GM18873 (cell line): ENCODE measurements around the gene VSIR.

Experiments
- ATAC-seq: cut with Tn5 transposase; IDR thresholded peaks from one replicate; pipeline ENCODE4 v1.9.1; 2021; ENCODE audit warnings: mild to moderate bottlenecking, moderate library complexity, moderate number of reproducible peaks; ENCODE audit not compliant: unreplicated experiment, low FRiP score

Gene VSIR

DNA sequence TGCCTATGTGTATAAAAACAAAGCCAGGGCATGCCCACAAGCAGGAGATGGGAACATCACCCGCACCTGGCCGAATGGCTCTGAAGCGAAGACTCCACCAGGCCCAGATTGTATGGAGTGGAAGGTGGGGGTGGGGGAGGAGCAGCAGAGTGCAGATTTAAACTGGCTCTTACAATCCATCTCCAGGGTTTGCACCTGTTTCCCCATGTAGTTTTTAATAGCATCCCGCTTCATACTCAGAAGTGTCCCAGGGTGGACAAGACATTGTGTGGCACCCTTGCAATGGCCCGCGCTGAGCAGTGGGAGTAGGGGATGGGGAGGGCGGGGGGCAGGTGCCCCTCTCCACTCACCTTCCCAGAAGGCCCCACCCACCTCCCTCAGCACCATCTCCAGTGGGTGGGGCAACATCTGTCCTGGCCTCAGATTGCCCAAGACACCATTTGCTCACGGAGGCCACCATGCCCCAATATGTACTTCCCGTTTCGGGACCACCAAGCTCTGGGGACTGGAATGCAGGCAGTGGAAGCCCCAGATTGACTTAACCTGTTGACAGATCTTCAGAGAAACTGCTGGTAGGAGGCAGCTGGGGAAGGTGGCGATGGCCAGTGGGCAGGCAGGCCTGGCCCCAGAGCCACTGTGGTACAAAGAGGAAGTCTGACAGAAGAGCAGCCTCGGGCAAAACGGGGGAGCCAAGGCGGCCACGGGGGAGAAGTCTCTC is 23.0 kb downstream of the VSIR start:
- no peak for ATAC-seq

DNA sequence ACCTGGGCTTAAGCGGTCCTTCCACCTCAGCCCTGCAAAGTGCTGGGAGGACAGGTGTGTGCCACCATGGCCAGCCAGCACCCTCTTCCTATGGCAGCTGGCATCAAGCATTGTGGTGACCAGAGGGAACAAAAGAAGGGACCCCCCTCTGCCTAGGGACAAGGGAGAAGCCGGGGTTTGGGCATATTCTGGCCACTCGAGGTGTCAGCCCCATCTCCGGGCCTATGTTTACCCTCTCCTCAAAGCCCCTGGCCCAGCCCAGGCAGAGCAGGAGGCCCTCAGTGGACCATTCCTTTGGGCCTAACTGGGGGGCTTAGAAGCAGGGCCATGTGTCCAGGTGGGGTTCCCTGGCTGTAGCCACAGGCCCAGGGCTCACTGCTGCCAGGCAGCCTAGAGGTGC is 23.9 kb downstream of the VSIR start:
- no peak for ATAC-seq

GRCh38 chr10:71748671-71749191 is 24.6 kb downstream of the VSIR start:
- ATAC-seq: no peak

- no peak for ATAC-seq
Observed at GRCh38 chr10:71747551-71748523, 25.5 kb downstream of the VSIR start.

GRCh38 chr10:71747039-71747531 is 26.2 kb downstream of the VSIR start:
- ATAC-seq: no peak

- no peak for ATAC-seq
Observed at GRCh38 chr10:71746344-71747037, 26.8 kb downstream of the VSIR start.

- ATAC-seq: no peak
Observed at GRCh38 chr10:71745664-71746250, 27.6 kb downstream of the VSIR start.

- ATAC-seq: no peak
Observed at GRCh38 chr10:71744897-71745663, 28.2 kb downstream of the VSIR start.

DNA sequence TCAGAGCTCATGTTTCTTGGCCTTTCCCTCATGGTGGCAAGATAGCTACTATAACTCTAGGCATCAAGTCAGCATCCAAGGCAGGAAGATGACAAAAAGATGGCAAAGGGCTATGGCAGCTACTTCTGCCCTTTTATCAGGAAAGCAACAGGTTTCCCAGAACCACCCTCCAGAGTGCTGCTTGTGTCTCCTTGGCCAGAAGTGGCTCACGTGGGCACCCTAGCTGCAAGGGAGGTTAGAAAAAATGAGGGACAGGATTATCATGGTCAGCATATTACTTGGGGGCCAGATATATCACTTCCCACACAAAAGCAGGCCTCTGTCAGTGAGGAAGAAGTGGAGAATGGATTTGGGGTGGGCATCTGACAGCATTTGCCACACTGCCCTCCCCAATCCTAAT is 29.5 kb downstream of the VSIR start:
- no peak for ATAC-seq

DNA sequence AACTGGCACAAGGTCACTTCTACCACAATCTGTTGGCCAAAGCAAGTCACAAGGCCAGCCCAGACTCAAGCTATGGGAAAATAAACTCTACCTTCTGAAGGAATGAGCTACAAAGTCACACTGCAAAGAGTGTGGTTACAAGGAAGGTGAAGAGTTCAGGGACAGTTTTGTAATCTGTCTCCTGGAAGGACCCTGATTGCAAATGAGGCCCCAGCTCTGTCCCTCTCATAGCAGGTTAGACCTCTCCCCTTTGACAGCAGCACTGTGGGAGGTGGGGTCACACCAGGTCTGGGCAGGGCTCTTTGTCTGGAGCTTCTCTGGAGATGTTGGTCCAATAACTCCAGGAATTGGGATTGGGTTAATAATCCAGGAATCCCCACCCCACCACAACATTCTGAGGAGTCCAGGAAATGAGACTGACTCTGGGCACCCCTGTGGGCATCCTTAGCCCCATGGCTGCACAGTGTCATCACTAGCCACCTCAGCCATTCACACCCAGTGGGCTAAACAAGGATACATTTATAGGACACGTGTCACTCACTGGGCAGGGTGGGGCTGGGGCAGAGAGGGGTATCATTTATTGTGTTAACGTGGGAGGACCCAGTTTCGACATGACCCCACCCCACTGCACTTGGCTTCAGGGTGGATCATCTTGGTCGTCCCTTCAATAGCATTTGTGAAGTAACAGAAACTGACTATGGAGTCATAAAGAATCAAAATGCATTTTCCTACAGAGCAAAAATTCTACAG is 30.1 kb downstream of the VSIR start:
- ATAC-seq: no peak

GRCh38 chr10:71742301-71743088 is 30.8 kb downstream of the VSIR start:
- ATAC-seq: no peak

DNA sequence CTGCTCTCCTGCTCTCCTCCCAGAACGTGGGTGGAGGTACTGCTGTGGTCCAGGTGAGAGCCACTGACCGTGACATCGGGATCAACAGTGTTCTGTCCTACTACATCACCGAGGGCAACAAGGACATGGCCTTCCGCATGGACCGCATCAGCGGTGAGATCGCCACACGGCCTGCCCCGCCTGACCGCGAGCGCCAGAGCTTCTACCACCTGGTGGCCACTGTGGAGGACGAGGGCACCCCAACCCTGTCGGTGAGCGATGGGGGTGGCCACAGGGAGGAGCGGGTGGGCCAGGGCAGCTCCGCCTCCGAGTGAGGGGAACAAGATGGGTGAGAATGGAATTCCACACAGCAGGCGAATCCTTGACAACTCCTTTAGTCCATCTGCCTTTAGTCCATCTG is 31.6 kb downstream of the VSIR start:
- no peak for ATAC-seq

GRCh38 chr10:71741029-71741428 is 32.3 kb downstream of the VSIR start:
- ATAC-seq: no peak

DNA sequence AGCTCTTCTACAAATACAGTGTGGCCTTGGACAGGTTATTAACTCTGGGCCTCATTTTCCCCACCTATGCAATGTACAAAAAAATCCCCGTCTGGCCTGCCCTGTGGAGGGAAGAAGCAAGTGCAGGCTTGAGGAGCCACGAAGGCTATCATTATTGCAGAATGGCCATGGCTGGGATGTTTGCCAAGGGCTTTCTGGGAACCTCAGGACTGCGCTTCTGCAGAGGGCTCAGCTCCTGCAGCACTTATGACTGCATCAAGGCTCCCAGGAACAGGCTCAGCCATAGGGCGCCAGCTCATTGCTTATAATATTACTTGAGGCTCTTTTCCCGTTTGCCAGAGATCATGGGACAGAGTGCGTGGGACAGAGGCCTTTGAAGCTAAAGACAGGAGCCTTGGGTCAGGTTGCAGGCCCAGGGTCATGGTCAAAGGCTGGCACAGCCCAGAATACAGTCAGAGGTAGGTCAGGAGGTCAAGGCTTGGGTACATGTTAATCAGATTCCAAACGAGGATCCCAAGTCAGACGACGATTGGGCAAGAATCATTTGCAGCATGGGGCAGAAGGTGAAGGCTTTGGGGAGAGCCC is 33.2 kb downstream of the VSIR start:
- ATAC-seq: no peak

DNA sequence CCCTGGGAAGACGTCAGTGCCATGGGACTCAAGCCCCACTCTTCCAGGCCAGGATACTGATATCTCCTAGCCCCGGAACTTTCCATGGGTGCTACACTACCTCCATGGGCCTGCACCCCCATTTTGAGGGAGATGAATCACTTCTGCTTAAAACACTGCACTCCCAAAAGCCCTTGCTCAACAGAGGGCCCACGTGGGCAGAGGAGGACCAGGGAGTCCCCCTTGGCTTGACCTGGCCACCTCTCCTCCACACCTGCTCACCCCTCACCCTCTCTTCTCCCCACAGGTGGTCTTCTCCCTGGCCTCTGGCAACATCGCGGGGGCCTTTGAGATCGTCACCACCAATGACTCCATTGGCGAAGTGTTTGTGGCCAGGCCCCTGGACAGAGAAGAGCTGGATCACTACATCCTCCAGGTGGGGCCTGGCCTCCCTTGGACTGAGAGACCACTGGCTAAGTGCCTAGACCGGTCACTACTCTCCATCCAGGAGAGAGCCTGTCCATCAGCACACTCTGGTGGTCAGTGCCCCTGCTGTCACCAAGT is 33.9 kb downstream of the VSIR start:
- no peak for ATAC-seq

DNA sequence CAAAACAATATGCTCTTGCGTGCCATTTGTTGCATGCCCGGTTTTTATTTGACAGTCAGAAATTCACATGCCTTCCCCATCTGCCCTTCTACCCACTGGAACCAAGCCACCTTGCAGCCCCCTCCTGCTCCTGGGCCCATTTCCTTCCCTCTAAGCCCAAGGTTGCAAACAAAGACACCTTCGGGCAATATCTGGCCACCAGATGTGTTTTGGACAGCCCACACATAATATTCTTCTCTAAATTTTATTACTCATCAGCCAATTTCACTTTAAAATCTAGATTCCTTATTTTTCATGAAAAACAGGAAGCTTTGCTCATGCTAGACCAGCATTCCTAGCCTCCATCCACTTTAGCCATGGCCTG is 35.5 kb downstream of the VSIR start:
- ATAC-seq: no peak

DNA sequence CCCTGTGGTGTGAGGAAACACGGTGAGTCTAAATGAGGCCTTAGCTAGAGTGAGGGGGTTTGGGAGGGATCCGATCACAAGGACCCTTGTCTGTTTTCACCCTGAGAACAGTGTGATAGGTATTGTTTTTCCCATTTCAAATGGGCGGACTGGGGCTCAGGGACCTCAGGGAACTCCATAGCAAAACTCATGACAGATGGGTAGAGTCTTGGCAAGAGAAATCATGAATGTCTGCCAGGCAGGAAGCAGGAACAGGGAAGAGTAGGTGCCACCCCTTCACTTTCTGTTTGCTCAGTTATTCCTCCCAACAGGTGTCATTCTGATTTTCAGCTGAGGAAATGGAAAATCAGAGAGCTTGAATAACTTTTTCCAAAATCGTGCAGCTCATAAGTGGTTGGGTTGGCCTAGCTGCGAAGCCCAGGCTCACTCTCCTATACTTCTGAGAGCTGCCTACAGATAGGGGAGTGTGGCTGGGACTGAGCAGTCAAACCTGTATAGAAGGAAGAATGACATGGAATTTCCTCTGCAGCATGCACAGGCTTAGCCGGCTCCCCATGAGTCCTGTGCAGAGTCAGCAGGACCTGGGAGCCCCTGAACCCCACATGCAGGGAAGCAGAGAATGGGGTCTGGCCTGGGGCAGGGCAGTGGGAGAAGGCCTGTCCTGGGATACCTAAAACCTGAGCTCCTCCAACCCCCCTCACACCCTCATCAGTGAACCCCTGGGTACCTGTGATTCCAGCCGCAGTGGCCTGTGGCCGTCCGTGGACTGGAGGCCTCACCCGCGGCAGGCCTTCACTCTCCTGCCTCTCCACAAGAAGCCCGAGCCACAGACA is 36.1 kb downstream of the VSIR start:
- no peak for ATAC-seq
